ENCODE measurements around the gene WNK2.
"Not testable (repeated sequence)": the region's sequence is repeated elsewhere in the genome, so short reads cannot be mapped to it uniquely, and the experiment has no call there.

Gene WNK2

DNA sequence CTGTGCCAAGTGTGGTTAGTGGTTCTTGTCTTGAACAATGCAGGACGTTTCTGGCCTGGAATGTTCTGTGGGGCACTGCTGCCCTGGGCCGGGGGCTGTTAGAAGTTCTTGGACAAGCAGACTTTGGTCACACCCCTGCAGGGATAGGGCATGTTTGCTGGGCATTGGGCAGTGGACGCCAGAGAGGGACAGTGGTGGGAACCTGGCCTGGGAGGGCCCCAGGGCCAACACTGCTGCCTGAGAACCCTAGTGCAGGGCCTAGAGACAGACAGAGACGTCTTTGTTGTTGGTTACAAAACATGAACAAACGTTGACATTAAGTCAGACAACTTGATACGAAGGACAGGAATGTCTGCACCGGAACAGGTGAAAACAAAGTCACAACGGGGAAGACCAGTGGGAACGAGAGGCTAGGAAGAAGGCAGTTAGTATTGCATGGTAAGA, 57.0 kb downstream of the WNK2 start:
- no peak for DNase-seq

GRCh38 chr9:93243112-93243511, 59.2 kb downstream of the WNK2 start:
- no peak for DNase-seq

- no peak for DNase-seq
Observed at GRCh38 chr9:93244101-93244500, 60.2 kb downstream of the WNK2 start.

- DNase-seq = no peak
Observed at GRCh38 chr9:93244510-93245436, 60.8 kb downstream of the WNK2 start.

DNA sequence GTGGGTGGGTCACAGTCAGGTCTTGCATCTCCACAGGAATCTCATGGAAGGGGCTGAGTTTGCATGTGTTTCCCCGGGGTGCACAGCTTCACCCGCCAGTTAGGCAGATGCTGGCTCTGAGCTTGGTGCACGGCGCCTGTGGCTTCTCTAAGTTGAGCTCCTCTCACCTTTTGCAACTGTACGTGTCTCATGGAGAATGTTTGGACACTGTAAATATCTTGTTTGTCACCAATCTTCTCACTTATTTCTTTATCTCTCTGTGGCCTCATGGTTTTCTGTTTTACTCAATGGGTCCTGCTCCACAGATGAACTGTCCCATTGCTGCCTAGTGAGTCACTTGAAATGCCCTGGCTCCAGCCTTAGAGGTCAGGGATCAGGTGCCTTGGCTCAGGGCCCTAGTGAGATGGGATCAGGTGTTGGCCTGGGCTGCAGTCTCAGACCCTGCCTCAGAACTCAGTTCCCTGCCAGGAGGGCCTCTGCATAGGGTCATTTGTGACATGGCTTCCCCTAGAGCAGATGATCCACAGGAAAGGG, 61.6 kb downstream of the WNK2 start:
- DNase-seq = no peak

DNA sequence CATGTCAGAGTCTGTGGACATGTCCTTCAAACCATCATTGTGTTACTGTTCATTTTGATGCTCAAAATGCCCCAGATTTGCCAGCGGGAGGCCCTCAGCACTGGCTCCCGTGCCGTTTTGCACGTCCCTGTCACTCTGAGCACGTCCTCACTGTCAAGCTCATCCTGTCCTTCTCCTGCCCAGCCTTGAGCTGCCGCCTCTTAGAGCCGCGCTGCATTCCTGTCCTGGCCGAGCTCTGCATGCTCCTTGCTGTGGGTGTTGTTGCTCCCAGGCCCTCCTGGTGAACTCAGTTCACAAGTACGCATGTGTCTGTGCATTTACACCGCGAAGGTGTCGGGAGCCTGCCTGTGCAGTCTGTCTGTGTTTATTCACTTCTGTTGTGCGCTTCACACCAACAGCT, 62.2 kb downstream of the WNK2 start:
- DNase-seq = no peak

GRCh38 chr9:93246526-93246925, 62.6 kb downstream of the WNK2 start:
- no peak for DNase-seq

GRCh38 chr9:93247099-93247865, 63.3 kb downstream of the WNK2 start:
- no peak for DNase-seq

DNA sequence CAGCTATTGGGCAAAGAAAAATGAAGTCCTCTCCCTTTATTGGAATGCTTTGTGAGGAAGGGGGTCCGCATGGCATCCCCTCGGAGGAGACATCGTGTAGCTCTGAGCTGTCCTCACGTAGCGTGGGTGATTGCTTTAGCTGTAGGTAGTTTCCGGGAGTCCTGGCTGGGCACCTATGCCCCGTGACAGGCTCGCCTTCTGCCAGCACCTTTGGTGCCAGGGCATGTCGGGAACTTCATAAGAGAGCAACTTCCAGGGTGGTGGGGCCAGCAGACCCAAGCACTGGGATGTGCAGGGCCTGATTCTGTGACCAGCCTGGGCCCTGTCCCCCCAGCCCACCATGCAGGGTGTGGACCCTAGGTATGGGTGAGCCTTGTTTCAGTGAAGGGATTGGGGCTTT, 64.0 kb downstream of the WNK2 start:
- DNase-seq = no peak

DNA sequence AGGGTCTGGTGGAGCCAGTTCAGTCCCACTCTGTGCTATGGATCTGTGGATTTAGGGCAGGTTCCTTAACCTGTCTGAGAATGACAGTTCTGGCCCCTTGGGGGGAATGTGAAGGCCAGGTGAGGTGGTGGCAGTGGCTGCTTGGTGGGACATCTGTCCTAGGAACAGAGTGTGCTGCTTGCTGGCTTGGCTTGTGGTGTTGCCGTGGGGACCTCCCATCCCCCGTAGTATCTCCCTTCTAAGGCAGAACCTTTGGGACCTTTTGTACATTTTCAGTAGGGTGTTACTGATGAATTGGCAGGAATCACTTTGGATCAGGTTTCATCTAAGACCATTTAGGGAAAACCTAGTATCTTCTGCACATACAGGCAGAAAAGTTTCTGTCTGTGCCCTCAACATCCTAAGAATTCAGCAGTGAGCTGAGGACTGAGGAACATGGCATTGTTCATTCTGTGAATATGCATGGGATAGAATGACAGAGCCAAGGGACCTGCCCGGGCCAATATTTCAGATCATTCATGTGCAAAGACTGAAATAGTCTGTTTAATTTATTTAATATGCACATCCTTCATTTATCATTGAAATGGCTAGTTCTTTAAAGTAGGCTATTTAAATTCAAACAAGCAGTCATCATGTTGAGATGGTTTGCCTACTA, 64.6 kb downstream of the WNK2 start:
- no peak for DNase-seq

DNA sequence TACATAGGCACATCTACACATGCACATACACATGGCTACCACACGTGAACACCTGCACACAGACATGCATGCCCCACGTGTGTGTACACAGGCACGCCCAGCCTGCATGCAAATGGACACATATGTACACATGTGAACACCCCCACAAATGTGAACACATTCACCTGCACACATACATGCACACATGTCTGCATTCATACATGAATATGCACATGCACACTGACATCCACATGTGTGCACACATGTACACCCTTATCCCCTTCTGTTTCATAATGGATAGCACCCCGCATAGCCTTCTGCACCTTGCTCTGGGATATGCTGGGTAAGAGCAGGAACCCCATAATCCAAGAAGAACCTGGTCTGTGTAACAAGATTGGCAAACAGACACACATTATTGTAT, 66.2 kb downstream of the WNK2 start:
- no peak for DNase-seq

GRCh38 chr9:93251309-93251708, 67.4 kb downstream of the WNK2 start:
- not testable (repeated sequence) for DNase-seq

DNA sequence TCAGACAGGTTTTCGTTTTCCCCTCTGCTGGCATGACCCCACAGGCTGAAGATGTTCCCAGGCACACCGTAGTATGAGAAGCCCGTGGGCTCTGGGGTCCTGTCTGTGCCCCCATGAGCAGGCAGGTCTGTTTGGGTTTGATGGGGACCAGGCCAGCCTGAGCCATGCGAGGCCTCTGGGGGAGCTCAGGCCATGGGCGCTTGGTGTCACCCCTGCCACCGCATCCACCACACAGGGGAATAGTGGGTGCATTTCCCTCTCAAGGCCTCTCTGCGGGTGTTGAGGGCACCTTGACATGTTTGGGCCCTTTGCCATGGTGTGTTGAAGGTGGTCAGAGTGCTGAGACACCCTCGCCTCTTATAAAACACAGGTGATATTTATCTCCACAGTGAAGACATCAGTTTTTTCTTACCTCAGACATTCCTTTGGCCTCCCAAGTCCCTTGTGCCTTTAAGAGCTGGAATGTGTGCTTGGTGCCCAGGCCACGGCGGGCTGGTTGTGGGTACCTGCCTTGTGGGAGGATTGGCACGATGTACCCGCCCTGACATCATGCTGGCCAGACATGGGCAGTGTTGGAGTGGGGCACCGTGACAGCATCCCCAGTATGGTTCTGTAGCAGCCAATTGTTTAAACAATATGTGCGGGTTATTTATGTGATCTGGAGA, 68.3 kb downstream of the WNK2 start:
- DNase-seq = no peak

- DNase-seq = no peak
Observed at GRCh38 chr9:93252781-93253530, 69.0 kb downstream of the WNK2 start.

GRCh38 chr9:93253633-93254032, 69.7 kb downstream of the WNK2 start:
- DNase-seq = no peak

- no peak for DNase-seq
Observed at GRCh38 chr9:93254061-93254481, 70.1 kb downstream of the WNK2 start.

DNA sequence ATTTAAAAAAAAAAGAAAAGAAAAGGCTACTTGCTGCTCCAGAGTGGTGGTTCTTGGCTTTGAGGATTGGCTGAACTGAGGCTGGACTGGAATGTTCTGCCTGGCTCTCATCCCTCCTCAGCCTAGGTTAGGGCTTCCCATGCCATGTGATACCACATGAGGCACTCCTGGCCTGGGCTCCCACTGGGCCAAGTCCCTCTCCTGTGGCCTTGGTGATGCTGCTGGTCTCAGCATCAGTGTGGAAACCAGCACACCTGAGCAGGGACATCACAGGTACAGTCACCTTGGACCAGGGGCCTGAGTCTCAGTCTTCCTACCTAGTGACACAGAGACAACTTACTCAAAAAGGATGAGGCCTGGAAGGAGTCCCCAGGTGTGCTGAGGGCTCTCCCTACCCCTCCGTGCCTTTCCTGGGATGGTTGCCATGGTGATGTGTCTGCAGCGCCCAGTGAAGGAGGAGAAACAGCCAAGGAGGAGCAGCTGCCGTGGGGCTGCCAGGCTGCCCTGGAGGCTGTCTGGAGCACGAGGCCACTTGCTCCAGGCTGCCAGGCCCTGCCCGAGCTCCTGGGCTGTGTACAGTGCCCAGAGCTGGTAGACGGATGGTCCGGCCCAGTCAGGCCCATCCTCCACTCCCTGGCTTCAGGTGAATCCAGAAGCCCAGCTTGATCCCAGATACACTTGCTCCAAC, 71.0 kb downstream of the WNK2 start:
- no peak for DNase-seq

DNA sequence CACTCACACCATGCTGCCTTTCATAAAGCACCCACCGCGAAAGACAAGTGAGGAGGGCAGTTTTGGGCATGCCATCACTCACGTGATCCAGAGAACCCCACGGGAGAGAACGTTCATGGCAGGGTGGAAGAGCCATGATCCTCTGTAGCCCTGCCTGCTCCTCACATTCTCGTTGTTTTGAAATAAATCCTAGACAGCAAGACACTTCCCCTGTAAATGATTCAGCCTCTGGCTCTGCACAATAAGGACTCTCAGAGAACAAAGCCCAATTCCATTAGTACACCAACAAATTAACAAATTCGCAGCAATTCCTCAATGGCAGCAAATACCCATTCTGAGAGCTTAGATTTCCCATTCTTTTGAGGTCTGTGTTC, 71.5 kb downstream of the WNK2 start:
- no peak for DNase-seq

- DNase-seq = no peak
Observed at GRCh38 chr9:93255994-93256877, 72.3 kb downstream of the WNK2 start.

All from NCI-H226 (cell line).